ENCODE results near the gene MAST3. TPM values are rescaled to one million over a fixed set of nuclear protein-coding genes. Genes with fewer than 3 reads are reported as not detected.

The MAST3 gene
- total and polyA plus RNA-seq, 2 donors (not counting 3 experiments of a cell fraction or from before 2014, with no cell fraction given): 1.5 to 2.7 TPM

DNA sequence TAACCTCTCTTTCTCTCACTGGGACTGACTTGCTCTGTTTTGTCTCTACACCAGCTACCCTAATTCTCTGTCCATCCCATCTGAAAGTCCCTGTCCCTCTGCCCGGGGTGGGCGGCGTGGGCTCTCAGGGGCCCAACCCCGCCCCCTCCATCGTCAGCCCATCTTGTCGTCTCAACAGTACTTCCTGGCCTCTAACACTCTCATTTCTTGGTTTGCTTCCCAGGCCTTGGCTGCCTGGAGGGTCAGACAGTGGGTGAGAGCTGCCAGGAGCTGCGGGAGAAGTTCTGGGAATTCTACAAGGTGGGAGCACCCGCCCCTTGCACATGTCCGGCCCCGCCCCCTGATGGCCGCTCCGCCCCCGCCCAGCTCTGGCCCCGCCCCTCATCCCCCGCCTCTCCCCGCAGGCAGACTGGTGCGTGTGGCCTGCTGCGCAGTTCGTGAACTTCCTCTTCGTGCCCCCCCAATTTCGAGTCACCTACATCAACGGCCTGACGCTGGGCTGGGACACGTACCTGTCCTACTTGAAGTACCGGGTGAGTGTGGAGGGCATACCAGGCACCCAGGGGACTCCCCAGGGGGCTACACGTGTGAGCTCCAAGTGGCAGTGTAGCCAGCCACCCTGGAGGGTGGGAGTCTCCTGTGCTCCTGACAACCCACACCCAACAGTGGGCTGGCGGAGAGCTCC lies 97.1 kb downstream of the MAST3 start:
- FAIRE-seq: no peak
- BruUV-seq (replicated peaks): no TSS peak
- Histone ChIP-seq H3K9ac (replicated peaks; ENCODE audit: extremely low read depth, insufficient read depth, low read length) (no peak overlapping the region), H3K9me3 (replicated peaks; ENCODE audit: control insufficient read depth, insufficient read depth, low read length) (no peaks in the 10 kb centered on the region), H3K9me1 (replicated peaks; ENCODE audit: control insufficient read depth, extremely low read depth, insufficient read depth, low read length) (no peaks in the 10 kb centered on the region), H3K4me1 (ENCODE audit: control insufficient read depth, extremely low read depth, insufficient read depth, low read length) (peaks cover 14% of the 10 kb centered on the region), H3K27me3 (ENCODE audit: control insufficient read depth in 2 of 2, insufficient read depth in 2 of 2, low read length in 2 of 2) (no peaks in the 10 kb centered on the region), H3K27ac (ENCODE audit: insufficient read depth, low read depth, low read length) (no peak overlapping the region), H3K4me2 (ENCODE audit: insufficient read depth, low read length) (peak overlapping the region; percentile 75), H3K36me3 (ENCODE audit: control insufficient read depth in 2 of 2, extremely low read depth in 1 of 2, insufficient read depth in 2 of 2, low read length in 2 of 2) (peaks cover 0 to 6% of the 10 kb centered on the region in 2 experiments), H3K4me3 (replicated peaks in 1 of 3; ENCODE audit: insufficient read depth in 1 of 3, low read depth in 1 of 3, low read length in 3 of 3) (no peak overlapping the region), H4K20me1 (replicated peaks; ENCODE audit: control insufficient read depth, extremely low read depth, insufficient read depth, low read length) (no peaks in the 10 kb centered on the region), H2AFZ (ENCODE audit: low read depth, low read length) (peak overlapping the region; percentile 33), H3K79me2 (ENCODE audit: control insufficient read depth, insufficient read depth, low read length) (no peaks in the 10 kb centered on the region)
- ChIA-PET POLR2A (no interaction called here), CTCF (interaction anchor here (0.8 to 2.1 kb wide), 6 partner anchors 11 to 134 kb away, joined by 3 to 7 read pairs (median 4); no protein-coding TSS in a partner anchor)
- peak; percentile 11 for DNase-seq (ENCODE audit: low read depth, low spot score)
- no peak for TF ChIP-seq EZH2 (IDR thresholded peaks at IDR 0.05; ENCODE audit: borderline replicate concordance, low read depth, low read length, severe bottlenecking)
- TF ChIP-seq, protein P1, sequence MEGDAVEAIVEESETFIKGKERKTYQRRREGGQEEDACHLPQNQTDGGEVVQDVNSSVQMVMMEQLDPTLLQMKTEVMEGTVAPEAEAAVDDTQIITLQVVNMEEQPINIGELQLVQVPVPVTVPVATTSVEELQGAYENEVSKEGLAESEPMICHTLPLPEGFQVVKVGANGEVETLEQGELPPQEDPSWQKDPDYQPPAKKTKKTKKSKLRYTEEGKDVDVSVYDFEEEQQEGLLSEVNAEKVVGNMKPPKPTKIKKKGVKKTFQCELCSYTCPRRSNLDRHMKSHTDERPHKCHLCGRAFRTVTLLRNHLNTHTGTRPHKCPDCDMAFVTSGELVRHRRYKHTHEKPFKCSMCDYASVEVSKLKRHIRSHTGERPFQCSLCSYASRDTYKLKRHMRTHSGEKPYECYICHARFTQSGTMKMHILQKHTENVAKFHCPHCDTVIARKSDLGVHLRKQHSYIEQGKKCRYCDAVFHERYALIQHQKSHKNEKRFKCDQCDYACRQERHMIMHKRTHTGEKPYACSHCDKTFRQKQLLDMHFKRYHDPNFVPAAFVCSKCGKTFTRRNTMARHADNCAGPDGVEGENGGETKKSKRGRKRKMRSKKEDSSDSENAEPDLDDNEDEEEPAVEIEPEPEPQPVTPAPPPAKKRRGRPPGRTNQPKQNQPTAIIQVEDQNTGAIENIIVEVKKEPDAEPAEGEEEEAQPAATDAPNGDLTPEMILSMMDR (IDR thresholded peaks at IDR 0.05; ENCODE audit: extremely low read depth in 1 of 2, insufficient read depth in 1 of 2, low read depth in 1 of 2, low read length in 2 of 2): no peak
- dilution Hi-C loops (cut with MboI; ENCODE audit: extremely low pct_ligation_motif_present, low sequenced_read_pairs): no loop called here
- intact Hi-C loops (cut with micrococcal nuclease): no loop called here

DNA sequence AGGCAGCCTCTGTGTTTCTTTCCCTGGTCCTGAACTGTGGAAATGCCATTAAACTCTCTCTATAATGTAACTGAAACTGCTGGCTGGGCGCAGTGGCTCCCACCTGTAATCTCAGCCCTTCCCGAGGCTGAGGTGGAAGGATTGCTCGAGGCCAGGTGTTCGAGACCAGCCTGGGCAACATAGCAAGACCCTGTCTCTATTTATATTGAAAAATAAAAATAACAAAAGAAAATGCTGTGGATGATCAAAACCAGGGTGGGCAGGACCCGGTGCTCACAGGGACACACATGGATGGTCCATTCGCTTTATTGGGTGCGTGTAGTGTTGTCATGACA lies 98.9 kb downstream of the MAST3 start:
- H3K9me3 ChIP-seq (replicated peaks; ENCODE audit: control insufficient read depth, insufficient read depth, low read length): no peaks in the 10 kb centered on the region
- H3K9me1 ChIP-seq (replicated peaks; ENCODE audit: control insufficient read depth, extremely low read depth, insufficient read depth, low read length): no peaks in the 10 kb centered on the region
- no peak overlapping the region for H2AFZ ChIP-seq (ENCODE audit: low read depth, low read length)
- H3K27me3 ChIP-seq (ENCODE audit: control insufficient read depth in 2 of 2, insufficient read depth in 2 of 2, low read length in 2 of 2): no peaks in the 10 kb centered on the region
- intact Hi-C loops (cut with micrococcal nuclease) (no loop called here), dilution Hi-C loops (cut with MboI; ENCODE audit: extremely low pct_ligation_motif_present, low sequenced_read_pairs) (no loop called here)
- POLR2A ChIA-PET: no interaction called here
- H3K4me2 ChIP-seq (ENCODE audit: insufficient read depth, low read length): no peak overlapping the region
- CTCF ChIA-PET: interaction anchor here (0.6 to 1.1 kb wide), 2 partner anchors 83 to 329 kb away, joined by 4 read pairs; no protein-coding TSS in a partner anchor
- TF ChIP-seq GATA2 (IDR thresholded peaks at IDR 0.05; ENCODE audit: insufficient read depth, insufficient read length, low read depth, low read length) (no peak), POLR2AphosphoS5 (IDR thresholded peaks at IDR 0.05; ENCODE audit: insufficient read depth, low read depth, low read length) (no peak), EZH2 (IDR thresholded peaks at IDR 0.05; ENCODE audit: borderline replicate concordance, low read depth, low read length, severe bottlenecking) (no peak)
- peaks cover 14% of the 10 kb centered on the region for H3K4me1 ChIP-seq (ENCODE audit: control insufficient read depth, extremely low read depth, insufficient read depth, low read length)
- H3K27ac ChIP-seq (ENCODE audit: insufficient read depth, low read depth, low read length): no peak overlapping the region
- no TSS peak for BruUV-seq (replicated peaks)
- DNase-seq (ENCODE audit: low read depth, low spot score): no peak
- no peak overlapping the region for H3K4me3 ChIP-seq (replicated peaks in 1 of 3; ENCODE audit: insufficient read depth in 1 of 3, low read depth in 1 of 3, low read length in 3 of 3)
- no peak overlapping the region for H3K9ac ChIP-seq (replicated peaks; ENCODE audit: extremely low read depth, insufficient read depth, low read length)
- H3K79me2 ChIP-seq (ENCODE audit: control insufficient read depth, insufficient read depth, low read length): no peaks in the 10 kb centered on the region
- FAIRE-seq: no peak
- no peaks in the 10 kb centered on the region for H4K20me1 ChIP-seq (replicated peaks; ENCODE audit: control insufficient read depth, extremely low read depth, insufficient read depth, low read length)
- peaks cover 0 to 6% of the 10 kb centered on the region in 2 experiments for H3K36me3 ChIP-seq (ENCODE audit: control insufficient read depth in 2 of 2, extremely low read depth in 1 of 2, insufficient read depth in 2 of 2, low read length in 2 of 2)

Data from endothelial cell of umbilical vein (primary cell).